H1 (cell line): ENCODE data around the gene QRICH2. TPM values are rescaled to one million over a fixed set of nuclear protein-coding genes. Genes with fewer than 3 reads are reported as not detected.

Experiments used
- CTCF ChIA-PET: fragments of 300-600 bp; sonication (Branson Sonifier 250); formaldehyde crosslinking; loops from one replicate; lab custom pipeline; 2021; ENCODE audit not compliant: partially characterized antibody; lab: Charles Lee
- POLR2A ChIA-PET: fragments of 300-600 bp; sonication (Branson Sonifier 250); formaldehyde crosslinking; loops from one replicate; lab custom pipeline; 2021; ENCODE audit warnings: inconsistent platforms; ENCODE audit not compliant: partially characterized antibody; lab: Charles Lee
- DNase-seq, 2 experiments: peaks; one replicate each; pipeline versions ENCODE4 v3.0.0 to v3.0.0-alpha.2; 2010 to 2022; ENCODE audit warnings: low spot score in 2 of 2, low read depth in 1 of 2, mixed read lengths in 1 of 2
- FAIRE-seq: peaks from 2 replicates; lab custom pipeline; 2011; peaks lifted over from hg19 to GRCh38; lab: Jason Lieb, UNC
- H2AFZ ChIP-seq: 2 replicates; pipeline ENCODE4 v1.8.1; 2012; ENCODE audit warnings: low read length, inconsistent platforms
- H2AK5ac ChIP-seq: 2 replicates; pipeline ENCODE4 v1.6.1; 2013; ENCODE audit warnings: low read depth, low read length
- H2BK120ac ChIP-seq: replicated peaks from 2 replicates; pipeline ENCODE3; 2013; ENCODE audit warnings: low read depth, low read length, inconsistent platforms
- H2BK12ac ChIP-seq: 2 replicates; pipeline ENCODE4 v1.6.1; 2013; ENCODE audit warnings: low read depth, low read length
- H2BK15ac ChIP-seq: 2 replicates; pipeline ENCODE4 v1.6.1; 2013; ENCODE audit warnings: low read length
- H2BK20ac ChIP-seq: 2 replicates; pipeline ENCODE4 v1.6.1; 2013; ENCODE audit warnings: low read length
- H2BK5ac ChIP-seq: 2 replicates; pipeline ENCODE4 v1.6.1; 2013; ENCODE audit warnings: low read depth, low read length
- H3K14ac ChIP-seq: 2 replicates; pipeline ENCODE4 v1.6.1; 2013; ENCODE audit warnings: inconsistent platforms; ENCODE audit not compliant: insufficient read length
- H3K18ac ChIP-seq: 2 replicates; pipeline ENCODE4 v1.6.1; 2013; ENCODE audit warnings: low read length; ENCODE audit errors: extremely low read depth
- H3K23ac ChIP-seq: 2 replicates; pipeline ENCODE4 v1.6.1; 2013; ENCODE audit warnings: inconsistent platforms; ENCODE audit not compliant: insufficient read length
- H3K23me2 ChIP-seq: 2 replicates; pipeline ENCODE4 v1.6.1; 2013; ENCODE audit warnings: low read depth, low read length
- H3K27ac ChIP-seq: 2 replicates; pipeline ENCODE4 v1.6.1; 2011; ENCODE audit warnings: low read depth, low read length, inconsistent platforms
- H3K27me3 ChIP-seq, 4 experiments: replicated peaks in 1 of 4; 1 replicate in 1 of 4; 2 replicates in 3 of 4; pipeline versions ENCODE4 v1.6.1 to v1.8.1; 2011 to 2013; ENCODE audit warnings: low read length in 3 of 4, mild to moderate bottlenecking in 3 of 4, inconsistent platforms in 2 of 4, mixed read lengths in 2 of 4, moderate library complexity in 1 of 4; ENCODE audit not compliant: control insufficient read depth in 3 of 4, insufficient read depth in 3 of 4; ENCODE audit errors: extremely low read depth in 1 of 4
- H3K36me3 ChIP-seq, 4 experiments: 2 replicates each; pipeline versions ENCODE4 v1.6.1 to v1.8.1; 2011 to 2013; ENCODE audit warnings: mild to moderate bottlenecking in 4 of 4, low read length in 3 of 4, moderate library complexity in 2 of 4, control low read depth in 1 of 4, inconsistent platforms in 1 of 4; ENCODE audit not compliant: insufficient read depth in 4 of 4, control insufficient read depth in 2 of 4
- H3K4ac ChIP-seq: replicated peaks from 2 replicates; pipeline ENCODE3; 2013; ENCODE audit warnings: low read length, low read depth, mixed read lengths, inconsistent platforms; ENCODE audit not compliant: insufficient read length
- H3K4me1 ChIP-seq, 4 experiments: replicated peaks in 1 of 4; 1 replicate in 1 of 4; 2 replicates in 3 of 4; pipeline versions ENCODE4 v1.6.1 to v1.8.1; 2011 to 2013; ENCODE audit warnings: low read length in 3 of 4, inconsistent platforms in 2 of 4, mixed read lengths in 1 of 4; ENCODE audit not compliant: insufficient read depth in 4 of 4, control insufficient read depth in 3 of 4
- H3K4me2 ChIP-seq, 2 experiments: 2 replicates each; pipeline versions ENCODE4 v1.6.1 to v1.8.1; 2011 to 2013; ENCODE audit warnings: low read depth in 2 of 2, low read length in 2 of 2, control low read depth in 1 of 2, inconsistent platforms in 1 of 2, mild to moderate bottlenecking in 1 of 2; ENCODE audit not compliant: insufficient read depth in 1 of 2
- H3K4me3 ChIP-seq, 4 experiments: fragments of 200-600, 300-600 bp in 1 of 4; sonication (generic), shearing (Covaris generic), sonication (Bioruptor Twin) in 1 of 4; 2 replicates each; pipeline versions ENCODE4 v1.5.1 to v1.8.1; 2011 to 2016; ENCODE audit warnings: low read length in 4 of 4, low read depth in 3 of 4, control low read depth in 2 of 4, inconsistent platforms in 2 of 4, mild to moderate bottlenecking in 2 of 4, mixed read lengths in 1 of 4, moderate library complexity in 1 of 4; ENCODE audit not compliant: insufficient read depth in 2 of 4; ENCODE audit errors: extremely low read depth in 1 of 4
- H3K56ac ChIP-seq: replicated peaks from 2 replicates; pipeline ENCODE3; 2013; ENCODE audit warnings: low read depth, mild to moderate bottlenecking, mixed read lengths, low read length, inconsistent platforms; ENCODE audit not compliant: insufficient read length
- H3K79me1 ChIP-seq: 2 replicates; pipeline ENCODE4 v1.6.1; 2013; ENCODE audit warnings: low read depth, low read length, control low read depth
- H3K79me2 ChIP-seq, 2 experiments: 2 replicates each; pipeline versions ENCODE4 v1.6.1 to v1.8.1; 2012 to 2013; ENCODE audit warnings: low read length in 2 of 2, mild to moderate bottlenecking in 2 of 2, inconsistent platforms in 1 of 2; ENCODE audit not compliant: insufficient read depth in 2 of 2, control insufficient read depth in 1 of 2
- H3K9ac ChIP-seq, 4 experiments: replicated peaks in 1 of 4; 1 replicate in 1 of 4; 2 replicates in 3 of 4; pipeline versions ENCODE4 v1.6.1 to v1.8.1; 2011 to 2013; ENCODE audit warnings: low read depth in 3 of 4, low read length in 3 of 4, control low read depth in 2 of 4, mild to moderate bottlenecking in 2 of 4, moderate library complexity in 2 of 4, inconsistent platforms in 1 of 4; ENCODE audit errors: extremely low read depth in 1 of 4
- H3K9me3 ChIP-seq, 2 experiments: 2 replicates each; pipeline versions ENCODE4 v1.6.1 to v1.8.1; 2012 to 2013; ENCODE audit warnings: mild to moderate bottlenecking in 2 of 2, moderate library complexity in 2 of 2, control low read depth in 1 of 2, inconsistent platforms in 1 of 2, low read depth in 1 of 2, low read length in 1 of 2, mixed read lengths in 1 of 2; ENCODE audit not compliant: insufficient read depth in 2 of 2
- H4K20me1 ChIP-seq, 2 experiments: replicated peaks in 1 of 2; 2 replicates each; pipeline versions ENCODE3 to v1.8.1; 2011 to 2013; ENCODE audit warnings: inconsistent platforms in 2 of 2, low read length in 2 of 2, mild to moderate bottlenecking in 1 of 2; ENCODE audit not compliant: insufficient read depth in 2 of 2, control insufficient read depth in 1 of 2
- H4K5ac ChIP-seq: 2 replicates; pipeline ENCODE4 v1.6.1; 2013; ENCODE audit warnings: low read length, low read depth, mixed read lengths, inconsistent platforms; ENCODE audit not compliant: insufficient read length
- H4K8ac ChIP-seq: 2 replicates; pipeline ENCODE4 v1.8.0; 2013; ENCODE audit warnings: mild to moderate bottlenecking, moderate library complexity, low read length, inconsistent platforms; ENCODE audit not compliant: insufficient read depth; ENCODE audit errors: extremely low read depth
- H4K91ac ChIP-seq: replicated peaks from 2 replicates; pipeline ENCODE3; 2013; ENCODE audit warnings: low read length, mixed read lengths, inconsistent platforms; ENCODE audit not compliant: insufficient read length
- EP300 ChIP-seq, 2 experiments: IDR thresholded peaks; 1 replicate in 1 of 2; 2 replicates in 1 of 2; pipeline ENCODE4 v1.6.1; 2011 to 2012; ENCODE audit warnings: low read depth in 2 of 2, low read length in 2 of 2, mild to moderate bottlenecking in 2 of 2, borderline replicate concordance in 1 of 2, inconsistent platforms in 1 of 2, moderate library complexity in 1 of 2
- HDAC6 ChIP-seq: IDR thresholded peaks from one replicate; pipeline ENCODE4 v1.7.1; 2012; ENCODE audit warnings: low read depth, mild to moderate bottlenecking, inconsistent platforms, low read length, moderate library complexity
- JUND ChIP-seq: IDR thresholded peaks from 2 replicates; pipeline ENCODE4 v1.6.1; 2011; ENCODE audit warnings: mild to moderate bottlenecking, improper control_type of control experiment, low read length
- MAX ChIP-seq: IDR thresholded peaks from 2 replicates; pipeline ENCODE4 v1.6.1; 2012; ENCODE audit warnings: inconsistent platforms
- NRF1 ChIP-seq: IDR thresholded peaks from 2 replicates; pipeline ENCODE4 v1.6.1; 2011; ENCODE audit warnings: mild to moderate bottlenecking, low read depth, low read length, improper control_type of control experiment
- RAD21 ChIP-seq, 2 experiments: IDR thresholded peaks in 1 of 2; conservative IDR thresholded peaks in 1 of 2; 2 replicates each; pipeline ENCODE4 v1.6.1; 2011; ENCODE audit warnings: low read depth in 2 of 2, low read length in 2 of 2, improper control_type of control experiment in 1 of 2, inconsistent platforms in 1 of 2, mild to moderate bottlenecking in 1 of 2, moderate library complexity in 1 of 2
- SUZ12 ChIP-seq: fragments of 200-600 bp; sonication (generic); IDR thresholded peaks from 2 replicates; pipeline ENCODE4 v1.6.1; 2012; ENCODE audit warnings: mild to moderate bottlenecking, inconsistent platforms, low read length, moderate library complexity, mixed read lengths
- WGBS, 2 experiments: shearing (Covaris generic) in 1 of 2; methylation state at CpG; one replicate each; pipeline versions ENCODE4 v1.1.6 to v1.1.7; 2013 to 2015; ENCODE audit warnings: low lambda C conversion rate in 2 of 2, mixed read lengths in 2 of 2, inconsistent platforms in 1 of 2, low coverage in 1 of 2, missing lambda C conversion rate in 1 of 2; ENCODE audit not compliant: insufficient replicate concordance in 2 of 2, insufficient coverage in 1 of 2, insufficient read length in 1 of 2; ENCODE audit errors: extremely low coverage in 1 of 2, missing lambda C conversion rate in 1 of 2; 5-methylcytosine and 5-hydroxymethylcytosine counted together
- polyA plus RNA-seq, 7 experiments: library from polyadenylated mRNA; depleted of rRNA in 3 of 7; stranded (reverse) in 5 of 7; unstranded in 2 of 7; fragments of >200 nt in 5 of 7; fragments of 200-250 nt in 2 of 7; gene quantifications; 1 replicate in 5 of 7; 2 replicates in 1 of 7; 4 replicates in 1 of 7; pipeline versions ENCODE4 v1.2.1 to v1.2.3, GENCODE V29; 2011 to 2013; ENCODE audit warnings: missing spikeins in 2 of 7, mixed read lengths in 2 of 7
- total RNA-seq: library from RNA; stranded (reverse); fragmentation: NEBNext Ultra II Directional; extraction: Animal tissue kit (Norgen Biotek cat#: 25700); gene quantifications from 2 replicates; pipeline ENCODE4 v1.2.1, GENCODE V29; 2021

QRICH2 gene
- total and polyA plus RNA-seq, 2 of the 8 experiments (the other 6 are each of a cell fraction or from before 2014, with no cell fraction given), result 2.8 to 3.8 TPM

- no peak overlapping the region for H3K14ac ChIP-seq
- H3K23ac ChIP-seq, result no peak overlapping the region
- no peak overlapping the region for H2AK5ac ChIP-seq
- H4K91ac ChIP-seq, result no peak overlapping the region
- H3K4ac ChIP-seq, result no peak overlapping the region
- no peak overlapping the region for H3K4me3 ChIP-seq
- H2AFZ ChIP-seq, result no peak overlapping the region
- H3K23me2 ChIP-seq, result peaks cover 3% of the 10 kb centered on the region; the same call in 1 of the 2 replicates
- no peak overlapping the region for H2BK20ac ChIP-seq
- peak overlapping the region; percentile 56; the same call in 1 of the 2 replicates for H2BK5ac ChIP-seq
- DNase-seq (peak; percentile 73 to 98), FAIRE-seq (no peak)
- ChIA-PET CTCF (interaction anchor here (0.5 to 5.6 kb wide), 98 partner anchors 10 to 678 kb away, joined by 3 to 84 read pairs (median 5); partner anchors contain the start of genes EXOC7, FOXJ1, RNF157 and UBALD2), POLR2A (interaction anchor here (0.7 to 1.8 kb wide), 9 partner anchors 9 to 499 kb away, joined by 3 to 6 read pairs (median 4); no protein-coding TSS in a partner anchor)
- H3K18ac ChIP-seq, result no peak overlapping the region
- H3K9ac ChIP-seq, result no peak overlapping the region
- H3K36me3 ChIP-seq, result no peaks in the 10 kb centered on the region; a peak in 1 of 8 replicates
- H4K20me1 ChIP-seq, result peaks cover 0 to 6% of the 10 kb centered on the region in 2 experiments
- no peak overlapping the region; the same call in 1 of the 2 replicates for H4K8ac ChIP-seq
- H3K56ac ChIP-seq, result no peak overlapping the region
- no peak overlapping the region for H2BK120ac ChIP-seq
- H2BK15ac ChIP-seq, result no peak overlapping the region; the same call in 1 of the 2 replicates
- 69% methylated on average over 23 of the region's 28 CpGs; no CpG with 5 or more reads in 1 of the 2 experiments for WGBS, 2 experiments
- no peaks in the 10 kb centered on the region for H3K79me1 ChIP-seq
- no peak overlapping the region for H4K5ac ChIP-seq
- no peaks in the 10 kb centered on the region for H3K27me3 ChIP-seq
- no peaks in the 10 kb centered on the region for H3K9me3 ChIP-seq
- peak overlapping the region; percentile 52; the same call in 1 of the 2 replicates for H2BK12ac ChIP-seq
- H3K4me2 ChIP-seq, result no peak overlapping the region
- peaks cover 0 to 4% (median under 1%) of the 10 kb centered on the region in 4 experiments; a peak in 3 of 7 replicates for H3K4me1 ChIP-seq
- H3K79me2 ChIP-seq, result no peaks in the 10 kb centered on the region
- no peak overlapping the region for H3K27ac ChIP-seq
- TF ChIP-seq MAX (peak; percentile 45), HDAC6 (no peak), NRF1 (no peak), JUND (peak; percentile 62), RAD21 (IDR thresholded peaks at IDR 0.05 in 1 of 2, conservative IDR thresholded peaks at IDR 0.05 in 1 of 2; ENCODE audit: low read depth in 2 of 2, low read length in 2 of 2) (peak; percentile 95 to 99), SUZ12 (no peak), EP300 (IDR thresholded peaks at IDR 0.05; ENCODE audit: borderline replicate concordance in 1 of 2, low read depth in 2 of 2, low read length in 2 of 2) (no peak)
Measured at GRCh38 chr17:76278952-76279741, 28.9 kb downstream of the QRICH2 start.
